ENCODE data around the gene MBD4. TPM values are rescaled to one million over a fixed set of nuclear protein-coding genes. Genes with fewer than 3 reads are reported as not detected.
"Not testable (repeated sequence)": the region's sequence is repeated elsewhere in the genome, so short reads cannot be mapped to it uniquely, and the experiment has no call there.

The MBD4 gene
- 10 to 100 TPM; 41.8 to 50.0 (median 42.6) TPM for polyA plus RNA-seq (ENCODE audit: insufficient read length in 3 of 3)
- long read RNA-seq, donor 1, transcript MBD4-203 (8 exons, 2,478 nt): major isoform, 8 of 18 reads
- long read RNA-seq, donor 1, partial matches to known transcripts: 9 of 18 reads
- long read RNA-seq, donor 1, other reads (novel, unspliced or antisense): 0 of 18 reads
- long read RNA-seq, donor 2, transcript MBD4-203 (8 exons, 2,478 nt): major isoform, 9 of 24 reads
- long read RNA-seq, donor 2, partial matches to known transcripts: 10 of 24 reads
- long read RNA-seq, donor 2, other reads (novel, unspliced or antisense): 0 of 24 reads
- long read RNA-seq, donor 3, partial matches to known transcripts: 9 of 16 reads
- long read RNA-seq, donor 3, other reads (novel, unspliced or antisense): 0 of 16 reads
- long read RNA-seq, donor 4, partial matches to known transcripts: 7 of 12 reads
- long read RNA-seq, donor 4, other reads (novel, unspliced or antisense): 0 of 12 reads
- long read RNA-seq, donor 5, partial matches to known transcripts: 18 of 20 reads
- long read RNA-seq, donor 5, other reads (novel, unspliced or antisense): 0 of 20 reads
- long read RNA-seq, donor 6, partial matches to known transcripts: 44 of 53 reads
- long read RNA-seq, donor 6, other reads (novel, unspliced or antisense): 0 of 53 reads
- long read RNA-seq, donor 7, transcript MBD4-203 (8 exons, 2,478 nt): major isoform, 5 of 13 reads
- long read RNA-seq, donor 7, partial matches to known transcripts: 5 of 13 reads
- long read RNA-seq, donor 7, other reads (novel, unspliced or antisense): 0 of 13 reads
- long read RNA-seq, donor 8, partial matches to known transcripts: 0 of 1 reads
- long read RNA-seq, donor 8, other reads (novel, unspliced or antisense): 0 of 1 reads
- long read RNA-seq, donor 9, transcript MBD4-203 (8 exons, 2,478 nt): major isoform, 5 of 17 reads
- long read RNA-seq, donor 9, partial matches to known transcripts: 11 of 17 reads
- long read RNA-seq, donor 9, other reads (novel, unspliced or antisense): 0 of 17 reads
- long read RNA-seq, donor 10, partial matches to known transcripts: 10 of 14 reads
- long read RNA-seq, donor 10, other reads (novel, unspliced or antisense): 0 of 14 reads
- long read RNA-seq, donor 11, partial matches to known transcripts: 6 of 8 reads
- long read RNA-seq, donor 11, other reads (novel, unspliced or antisense): 0 of 8 reads
- long read RNA-seq, donor 12, transcript MBD4-203 (8 exons, 2,478 nt): major isoform, 6 of 55 reads
- long read RNA-seq, donor 12, partial matches to known transcripts: 44 of 55 reads
- long read RNA-seq, donor 12, other reads (novel, unspliced or antisense): 0 of 55 reads
- long read RNA-seq, donor 13, partial matches to known transcripts: 8 of 11 reads
- long read RNA-seq, donor 13, other reads (novel, unspliced or antisense): 0 of 11 reads
- long read RNA-seq, donor 14: 0 reads
- long read RNA-seq, donor 15, transcript MBD4-203 (8 exons, 2,478 nt): major isoform, 7 of 17 reads
- long read RNA-seq, donor 15, partial matches to known transcripts: 7 of 17 reads
- long read RNA-seq, donor 15, other reads (novel, unspliced or antisense): 0 of 17 reads
- long read RNA-seq, donor 16, transcript MBD4-203 (8 exons, 2,478 nt): major isoform, 5 of 27 reads
- long read RNA-seq, donor 16, partial matches to known transcripts: 19 of 27 reads
- long read RNA-seq, donor 16, other reads (novel, unspliced or antisense): 0 of 27 reads

DNA sequence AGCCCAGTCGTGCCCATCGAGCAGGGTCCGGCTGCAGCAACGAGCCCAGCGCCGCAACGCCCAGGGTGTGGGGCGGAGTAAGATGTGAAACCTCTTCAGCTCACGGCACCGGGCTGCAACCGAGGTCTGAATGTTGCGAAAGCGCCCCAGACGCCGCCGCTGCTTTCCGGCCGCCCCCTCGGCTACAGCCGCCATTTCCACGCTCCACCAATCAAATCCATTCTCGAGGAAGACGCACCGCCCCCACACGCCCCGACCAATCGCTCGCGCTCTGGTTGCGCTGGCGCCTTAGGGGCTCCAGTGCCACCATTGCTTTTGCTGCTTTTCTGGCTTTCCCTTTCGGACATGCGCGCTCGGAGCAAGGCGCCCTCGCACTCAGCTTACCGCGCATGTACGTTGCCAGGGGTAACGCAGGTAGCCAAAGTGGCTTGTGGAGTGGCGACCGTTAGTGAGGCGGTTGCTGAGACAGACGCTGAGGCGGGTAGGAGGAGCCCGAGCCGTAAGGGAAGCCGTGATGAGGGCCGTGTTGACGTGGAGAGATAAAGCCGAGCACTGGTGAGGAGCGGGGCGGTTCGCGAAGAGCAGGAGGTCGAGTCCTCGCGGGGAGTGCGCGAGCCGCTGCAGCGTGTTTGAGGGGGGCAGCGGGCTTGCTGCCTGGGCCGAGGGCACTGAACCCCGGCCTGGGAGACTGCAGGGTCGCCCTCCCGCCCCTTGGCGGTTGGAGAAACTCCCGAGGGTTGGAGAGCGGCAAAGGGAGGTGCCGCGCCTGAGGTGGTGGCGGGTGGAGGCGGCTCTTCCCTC is at the start of gene MBD4, which contains the start of gene IFT122:
TSS of gene MBD4 (minus strand) at position 132 of the 801 bp plus-strand sequence. CDS start at position 17, 115 bp downstream.
TSS of gene IFT122 (plus strand) at position 408 of the 801 bp plus-strand sequence. CDS start at position 515, 107 bp downstream.
- DNase-seq: peak; percentile 97

DNA sequence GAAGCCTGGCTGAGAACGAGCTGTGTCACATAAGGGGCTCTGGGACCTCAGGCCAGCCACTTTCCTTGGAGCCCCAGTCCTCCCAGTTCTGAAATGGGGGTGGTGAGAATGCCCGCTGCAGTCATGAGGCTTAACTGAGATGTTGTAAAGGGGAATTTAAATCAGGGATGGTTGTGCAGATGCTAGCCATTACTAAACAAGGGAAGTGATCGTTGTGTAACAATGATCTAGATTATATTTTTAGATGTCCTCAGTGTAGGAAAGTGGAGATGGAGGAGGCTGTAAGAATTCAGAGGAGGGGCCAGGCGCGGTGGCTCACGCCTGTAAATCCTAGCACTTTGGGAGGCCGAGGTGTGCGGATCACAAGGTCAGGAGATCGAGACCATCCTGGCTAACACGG is 49.5 kb upstream of the MBD4 start:
- not testable (repeated sequence) for DNase-seq

DNA sequence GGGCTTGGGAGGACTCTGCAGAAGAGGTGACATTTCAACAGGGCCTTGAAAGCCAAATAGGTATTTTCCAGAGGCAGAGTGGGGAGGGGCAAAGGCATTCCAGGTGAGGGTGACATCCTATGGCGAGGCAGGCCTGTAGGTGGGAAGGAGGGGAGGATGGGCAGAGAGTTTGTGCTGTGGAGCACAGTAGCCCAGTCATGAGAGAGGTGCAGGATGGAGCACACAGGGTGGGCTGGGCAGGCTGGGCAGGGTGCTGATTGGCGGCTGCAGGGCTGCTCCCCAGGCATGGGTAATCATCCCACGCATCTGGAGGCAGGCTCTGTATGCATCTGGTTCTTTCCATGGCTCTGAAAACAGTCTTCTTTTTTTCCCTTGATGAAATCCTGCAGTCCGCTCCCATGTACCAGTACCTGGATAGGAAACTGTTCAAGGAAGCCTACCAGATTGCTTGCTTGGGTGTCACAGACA is 48.2 kb upstream of the MBD4 start:
- not testable (repeated sequence) for DNase-seq

DNA sequence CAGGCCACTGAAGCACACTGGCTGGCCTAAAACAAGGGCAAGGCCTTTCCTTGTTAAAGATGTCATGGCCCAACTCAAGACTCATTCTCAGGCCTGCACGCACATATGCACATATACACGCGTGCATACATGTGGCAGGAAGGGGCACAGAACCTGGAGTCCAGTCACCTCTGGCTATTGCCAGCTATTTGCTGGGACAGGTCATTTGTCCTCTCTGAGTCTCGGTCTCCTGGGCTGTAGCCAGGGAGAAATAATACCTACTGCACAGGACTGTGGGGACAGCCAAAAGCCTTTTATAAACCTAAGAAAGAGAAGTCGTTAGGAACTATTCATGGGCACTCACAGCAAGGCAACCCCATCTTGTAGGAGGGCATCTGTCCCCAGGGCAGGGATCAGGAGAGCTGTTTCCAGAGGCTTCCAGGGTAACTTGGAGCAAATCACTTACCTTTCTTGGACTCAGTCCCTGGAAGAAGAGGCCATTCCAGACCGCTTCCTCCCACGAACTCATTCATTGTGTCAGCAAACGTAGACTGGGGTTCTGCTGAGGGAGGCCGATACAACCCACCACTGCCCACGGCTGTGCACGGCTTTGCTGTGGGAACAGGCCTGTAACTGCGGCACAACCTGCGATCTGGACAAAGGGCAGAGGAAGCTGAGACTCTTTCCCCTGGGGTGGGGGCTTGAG is 47.6 kb upstream of the MBD4 start:
- no peak for DNase-seq

DNA sequence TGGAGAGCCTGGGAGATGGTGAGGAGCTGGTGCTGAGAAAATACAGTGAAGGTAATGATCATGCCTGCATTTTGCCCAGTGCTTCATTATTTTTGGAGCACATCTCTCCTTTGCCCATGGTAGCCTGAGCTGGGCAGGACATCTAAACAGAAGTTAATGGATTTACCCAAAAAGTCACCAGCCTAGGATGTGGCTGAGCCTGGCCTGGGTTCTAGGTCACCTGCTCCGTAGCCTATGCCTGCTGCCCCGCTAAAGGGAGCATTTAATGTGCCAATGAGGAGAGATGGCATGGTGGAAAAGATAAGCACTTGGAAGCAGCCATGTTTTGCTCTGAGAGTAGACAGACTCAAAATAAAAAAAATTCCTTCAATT is 46.9 kb upstream of the MBD4 start:
- DNase-seq: no peak

DNA sequence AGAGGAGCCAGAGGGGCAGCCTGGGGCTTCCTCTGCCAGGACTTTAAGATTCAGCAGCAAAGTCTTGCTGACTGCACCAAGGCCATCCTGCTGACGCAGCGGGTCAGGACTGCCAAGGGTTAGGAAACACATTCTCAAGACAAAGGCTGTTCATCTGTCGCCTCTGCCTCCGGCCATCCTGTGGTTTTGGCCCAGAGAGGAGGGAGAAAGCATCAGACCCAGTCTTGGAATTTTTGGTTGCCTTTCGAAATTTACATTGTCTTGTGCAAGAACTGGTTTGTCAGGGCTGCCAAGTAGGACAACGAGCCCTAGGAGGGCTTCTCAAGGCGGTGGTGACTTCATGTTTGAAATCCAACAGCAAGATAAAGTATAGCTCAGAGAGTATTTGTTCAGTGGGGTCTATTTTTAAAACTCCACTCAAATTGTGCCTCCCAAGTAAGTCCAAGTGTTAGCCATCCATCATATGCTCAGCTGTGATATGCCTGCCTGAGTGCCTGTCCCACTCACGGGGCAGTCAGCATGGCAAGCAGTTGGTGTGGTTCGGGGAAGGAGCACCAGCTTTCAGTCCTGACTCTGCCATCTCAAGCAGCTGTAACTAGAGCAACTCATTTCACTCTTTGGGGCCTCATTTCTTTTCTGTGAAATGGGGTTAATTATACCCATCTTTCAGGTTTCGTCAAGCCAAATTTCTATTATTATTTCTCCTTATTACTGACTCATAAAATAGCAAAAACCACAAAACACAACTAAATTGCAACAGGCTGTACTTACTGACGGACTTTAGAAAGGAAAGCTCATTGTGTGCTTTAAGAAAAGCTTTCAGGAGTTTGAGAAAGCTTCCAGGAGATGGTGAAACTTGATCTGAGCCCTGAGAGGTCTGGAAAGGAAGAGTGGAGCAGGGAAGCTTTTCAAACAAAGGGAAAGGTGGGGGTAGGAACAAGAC is 46.2 kb upstream of the MBD4 start:
- no peak for DNase-seq

DNA sequence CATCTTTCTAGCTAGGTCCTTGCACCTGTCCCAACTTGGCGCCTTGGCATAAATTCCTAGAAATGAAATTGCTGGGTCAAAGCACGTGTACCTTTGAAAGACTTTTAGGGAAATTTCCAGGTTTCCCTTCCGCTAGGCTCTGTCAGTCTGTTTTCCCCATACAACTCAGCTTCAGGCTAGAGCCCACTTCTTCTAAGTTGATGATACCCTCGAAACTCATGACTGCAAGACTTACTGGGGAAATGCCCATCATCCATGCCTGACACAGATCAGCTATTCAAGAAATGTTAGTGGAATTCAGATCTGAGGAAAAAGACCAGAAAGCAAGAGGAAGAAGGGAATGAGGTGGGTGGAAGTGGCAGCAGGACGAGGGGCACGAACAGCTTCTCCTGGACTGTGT is 45.4 kb upstream of the MBD4 start:
- DNase-seq: not testable (repeated sequence)

DNA sequence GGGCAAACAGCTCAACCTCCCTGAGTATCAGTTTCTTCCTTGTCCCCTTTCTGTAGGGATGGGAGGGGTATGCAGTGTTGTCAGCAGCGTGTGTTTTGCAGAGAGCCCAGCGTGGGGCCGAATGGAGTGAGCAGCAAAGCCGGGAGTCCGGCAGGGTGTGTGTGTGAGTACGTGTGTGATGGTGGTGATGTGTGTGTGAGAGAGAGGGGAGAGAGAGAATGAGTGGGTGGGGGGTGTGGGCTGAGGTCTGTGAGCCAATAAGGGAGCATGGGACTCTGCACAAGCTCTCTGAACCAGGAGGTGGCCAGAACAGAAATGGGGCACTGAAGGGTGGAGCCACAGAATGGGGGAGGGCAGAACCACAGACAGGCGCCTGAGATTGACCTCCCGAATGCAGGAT is 44.1 kb upstream of the MBD4 start:
- DNase-seq: no peak

DNA sequence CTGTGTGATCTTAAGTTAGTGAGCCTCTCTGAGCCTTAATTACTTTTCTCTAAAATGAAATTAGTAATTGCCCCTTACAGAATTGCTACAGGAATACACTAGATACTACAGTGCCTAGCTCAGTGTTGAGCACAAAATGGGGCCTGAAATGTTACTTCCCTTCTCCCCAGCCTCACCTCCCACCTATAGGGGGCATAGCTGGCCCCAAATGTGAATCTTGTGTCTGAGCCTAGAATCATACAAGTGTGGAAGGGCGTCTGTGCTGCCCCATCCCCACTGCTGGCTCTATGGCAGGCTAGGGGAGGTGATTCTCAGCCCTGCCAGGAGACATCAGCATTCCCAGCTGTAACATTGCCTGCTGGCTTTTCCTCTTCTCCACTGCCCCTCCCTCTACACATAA is 43.0 kb upstream of the MBD4 start:
- DNase-seq: no peak

DNA sequence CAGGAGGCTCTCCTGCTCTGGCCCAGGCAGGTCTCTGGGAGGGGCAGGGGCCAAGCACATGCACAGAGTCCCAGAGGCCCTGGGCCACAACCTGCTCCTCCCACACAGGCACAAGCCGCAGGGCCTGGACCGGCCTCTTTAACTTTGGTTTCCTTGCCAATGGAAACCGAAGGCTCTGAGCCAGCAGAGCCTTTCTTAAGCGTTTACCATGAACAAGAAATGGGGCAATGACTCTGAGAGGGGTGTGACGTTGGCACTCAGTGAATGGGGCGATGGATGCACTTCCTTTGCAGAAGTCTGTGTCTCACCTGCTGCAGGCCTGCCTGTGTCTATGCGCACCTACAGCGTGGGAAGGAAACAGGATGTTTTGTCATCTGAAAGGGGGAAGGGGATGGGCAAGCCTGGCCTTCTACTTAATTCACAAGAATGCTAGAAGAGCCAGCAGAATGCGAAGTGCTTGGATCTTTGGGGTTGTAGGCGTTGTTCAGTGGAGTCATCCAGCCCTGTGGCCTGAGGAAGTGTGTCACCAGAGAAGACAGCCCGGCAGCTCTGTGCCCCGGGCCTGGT is 42.1 kb upstream of the MBD4 start:
- no peak for DNase-seq

DNA sequence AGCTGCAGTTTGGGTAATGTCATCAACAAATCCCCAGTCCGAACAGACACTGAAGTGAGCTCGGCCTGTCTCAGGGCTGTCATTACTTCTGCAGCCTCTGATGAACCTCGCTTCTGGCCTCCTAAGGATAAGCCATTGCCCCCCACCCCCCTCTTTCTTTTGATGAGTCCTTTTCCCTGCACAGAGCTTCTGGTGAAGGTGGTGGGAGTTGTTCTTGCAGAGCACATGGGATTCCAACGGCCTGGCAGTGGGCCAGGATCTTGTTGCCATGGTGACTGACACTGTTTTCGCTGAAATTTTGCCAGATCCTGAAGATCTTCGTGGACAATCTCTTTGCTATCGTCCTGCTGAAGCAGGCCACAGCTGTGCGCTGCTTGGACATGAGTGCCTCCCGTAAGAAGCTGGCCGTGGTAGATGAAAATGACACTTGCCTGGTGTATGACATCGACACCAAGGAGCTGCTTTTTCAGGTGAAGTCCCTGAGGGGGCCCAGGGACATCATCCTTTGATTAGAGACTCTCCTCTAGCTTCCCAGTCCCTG is 41.5 kb upstream of the MBD4 start:
- peak; percentile 60 for DNase-seq

DNA sequence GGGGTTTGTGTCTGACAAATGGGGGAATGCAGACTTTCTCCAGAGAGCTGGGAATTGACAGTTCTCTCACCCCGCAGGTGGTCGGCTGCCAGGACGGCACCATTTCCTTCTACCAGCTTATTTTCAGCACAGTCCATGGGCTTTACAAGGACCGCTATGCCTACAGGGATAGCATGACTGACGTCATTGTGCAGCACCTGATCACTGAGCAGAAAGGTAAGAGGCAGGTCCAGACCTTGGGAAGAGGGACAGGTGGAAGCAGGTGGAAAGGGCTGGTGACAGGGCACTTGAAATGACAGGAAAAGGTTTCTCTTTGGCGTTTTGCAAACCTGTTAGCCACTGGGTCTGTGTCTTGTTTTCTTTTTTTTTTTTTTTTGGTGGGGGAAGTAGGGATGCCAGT is 36.8 kb upstream of the MBD4 start:
- DNase-seq: no peak

DNA sequence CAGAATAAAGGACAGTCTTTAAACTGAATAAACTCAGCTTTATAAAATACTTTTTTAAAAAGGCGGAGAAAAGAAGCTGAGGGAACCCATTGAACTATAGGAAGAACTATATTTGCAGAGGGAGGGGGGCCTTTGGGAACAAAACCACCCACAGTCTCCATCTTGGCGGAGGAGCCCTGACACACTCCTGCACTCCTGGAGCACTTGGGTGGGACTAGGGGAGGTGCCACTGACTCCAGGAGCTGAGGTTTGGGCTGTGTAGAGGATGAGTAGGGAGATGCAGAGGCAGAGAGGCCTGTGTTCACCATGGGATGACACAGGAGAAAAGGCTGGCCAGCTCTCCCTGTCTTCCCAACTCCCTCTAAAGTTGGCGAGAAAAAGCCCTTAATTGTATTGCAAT is 36.1 kb upstream of the MBD4 start:
- DNase-seq: no peak

DNA sequence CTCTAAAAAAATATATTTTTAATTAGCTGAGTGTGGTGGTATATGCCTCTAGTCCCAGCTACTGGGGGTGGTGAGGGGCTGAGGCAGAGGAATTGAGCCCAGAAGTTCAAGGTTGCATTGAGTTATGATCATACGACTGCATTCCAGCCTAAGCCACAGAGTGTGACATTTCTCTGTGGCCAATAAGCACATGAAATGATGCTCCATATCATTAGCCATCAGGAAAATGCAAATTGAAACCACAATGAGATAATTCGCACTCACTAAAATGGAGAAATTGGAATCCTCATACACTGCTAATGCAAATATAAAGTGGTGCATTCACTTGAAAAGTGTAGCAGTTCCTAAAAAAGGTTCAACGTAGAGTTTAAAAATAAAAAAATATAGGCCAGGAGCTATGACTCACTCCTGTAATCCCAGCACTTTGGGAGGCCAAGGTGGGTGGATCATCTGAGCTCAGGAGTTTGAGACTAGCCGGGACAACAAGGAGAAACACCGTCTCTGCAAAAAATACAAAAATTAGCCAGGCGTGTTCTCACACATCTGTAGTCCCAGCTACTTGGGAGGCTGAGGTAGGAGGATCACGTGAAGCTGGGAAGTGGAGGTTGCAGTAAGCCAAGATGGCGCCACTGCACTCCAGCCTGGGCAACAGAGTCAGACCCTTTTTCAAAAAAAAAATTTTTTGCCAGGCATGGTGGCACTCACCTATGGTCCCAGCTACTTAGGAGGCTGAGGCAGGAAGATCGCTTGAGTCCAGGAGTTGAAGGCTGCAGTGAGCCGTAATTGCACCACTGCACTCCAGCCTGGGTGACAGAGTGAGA is 35.4 kb upstream of the MBD4 start:
- no peak for DNase-seq

DNA sequence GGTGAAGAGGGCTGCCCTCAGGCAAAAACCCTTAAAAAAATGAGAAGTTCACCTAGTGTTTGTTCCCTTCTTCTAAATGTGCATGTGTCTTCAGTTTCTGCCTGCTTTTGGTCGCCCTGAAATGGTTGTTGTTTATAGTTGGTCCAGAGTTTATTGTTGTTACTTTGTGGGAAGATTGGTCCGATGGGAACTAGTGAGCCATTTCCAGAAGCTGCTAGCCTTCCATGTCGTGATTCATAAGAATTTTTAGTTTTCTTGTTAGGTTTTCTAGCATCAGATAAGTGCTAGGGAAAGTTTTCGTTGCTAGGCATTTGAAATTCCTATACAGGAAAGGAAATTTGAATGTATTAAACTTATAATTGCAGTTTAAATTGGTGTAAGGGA is 34.0 kb upstream of the MBD4 start:
- DNase-seq: no peak

DNA sequence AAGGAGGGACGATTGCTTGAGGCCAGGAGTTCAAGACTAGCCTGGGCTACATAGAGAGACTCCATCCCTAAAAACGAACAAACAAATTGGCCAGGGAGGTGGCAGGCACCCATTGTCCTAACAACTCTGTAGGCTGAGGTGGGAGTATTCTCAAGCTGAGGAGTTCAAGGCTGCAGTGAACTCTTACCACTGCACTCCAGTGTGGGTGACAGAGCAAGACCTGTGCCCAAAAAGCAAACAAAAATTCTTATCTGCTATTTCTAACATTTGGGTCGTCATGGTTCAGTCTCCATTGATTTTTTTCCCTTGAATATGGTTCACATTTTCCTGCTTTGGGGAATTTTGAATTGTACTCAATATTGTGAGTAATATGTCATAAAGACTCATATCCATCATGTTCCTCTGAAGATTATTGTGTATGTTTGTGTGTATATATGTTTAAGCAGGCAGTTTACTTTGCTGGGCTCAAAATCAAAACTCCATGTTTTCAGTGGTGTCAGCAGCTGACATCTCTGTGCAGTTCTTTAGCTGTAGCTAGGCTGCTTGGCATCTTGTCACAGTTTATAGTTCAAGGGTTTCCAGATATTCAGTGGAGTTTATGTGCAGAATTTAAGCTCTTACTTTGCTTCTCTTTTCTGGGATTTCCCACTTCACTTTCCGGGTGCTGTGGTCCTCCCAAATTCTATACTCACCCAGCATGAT is 33.5 kb upstream of the MBD4 start:
- no peak for DNase-seq
